Measurements from ENCODE around the gene PALLD. TPM values are rescaled to one million over a fixed set of nuclear protein-coding genes. Genes with fewer than 3 reads are reported as not detected.

The PALLD gene
- total RNA-seq, 1 experiment from 2014 or later = 18.3 TPM

DNA sequence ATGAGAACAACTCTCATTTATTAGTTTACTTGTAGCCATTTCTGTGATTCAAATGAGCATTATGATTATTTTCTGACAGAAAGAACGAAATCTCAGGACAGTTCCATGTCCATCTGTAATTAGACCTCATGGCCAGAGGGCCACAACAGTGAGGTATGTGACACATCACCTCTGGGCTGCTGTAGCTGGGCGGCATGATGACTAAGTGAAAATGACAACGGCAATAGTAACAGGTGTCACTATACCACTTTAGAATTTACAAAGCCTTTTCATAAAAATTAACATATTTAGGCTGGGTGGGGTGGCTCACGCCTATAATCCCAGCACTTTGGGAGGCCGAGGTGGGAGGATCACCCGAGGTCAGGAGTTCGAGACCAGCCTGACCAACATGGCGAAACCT lies 260.6 kb downstream of the PALLD start:
- H4K20me1 ChIP-seq (ENCODE audit: control insufficient read depth, insufficient read depth, insufficient read length) = no peaks in the 10 kb centered on the region
- no peaks in the 10 kb centered on the region for H3K36me3 Mint-ChIP-seq (ENCODE audit: insufficient read depth in 1 of 3, low read depth in 3 of 3)
- H2BK20ac ChIP-seq (ENCODE audit: low read depth, low read length, poor library complexity, severe bottlenecking) = no peak overlapping the region
- no peak overlapping the region for H3K27ac ChIP-seq (ENCODE audit: insufficient read length, low read depth, low read length)
- no peaks in the 10 kb centered on the region for H3K4me1 ChIP-seq (ENCODE audit: insufficient read depth, low read length)
- no peak overlapping the region for H3K23ac ChIP-seq (ENCODE audit: insufficient read length, low read depth, low read length)
- no peaks in the 10 kb centered on the region for H3K23me2 ChIP-seq (ENCODE audit: insufficient read length, low read depth, low read length, poor library complexity, severe bottlenecking)
- H2AFZ ChIP-seq (ENCODE audit: low read length) = no peak overlapping the region
- DNase-seq = no peak
- no peak overlapping the region for H2BK12ac ChIP-seq (ENCODE audit: insufficient read length, low read depth, low read length)
- no peaks in the 10 kb centered on the region for H3K9me3 ChIP-seq (ENCODE audit: control insufficient read depth, low read depth, low read length)
- no peaks in the 10 kb centered on the region for H3K79me2 ChIP-seq (ENCODE audit: insufficient read depth, low read length)
- no peak overlapping the region for H3K27ac Mint-ChIP-seq
- H3K56ac ChIP-seq (ENCODE audit: insufficient read length, low read depth, low read length) = no peak overlapping the region
- H3K4ac ChIP-seq (ENCODE audit: low read depth, low read length) = no peak overlapping the region
- H4K91ac ChIP-seq (ENCODE audit: insufficient read length, low read depth, low read length) = no peak overlapping the region
- H3K18ac ChIP-seq (ENCODE audit: insufficient read length, low read depth, low read length) = no peak overlapping the region
- no peak overlapping the region for H3T11ph ChIP-seq (ENCODE audit: low read length)
- no peak overlapping the region for H3K4me3 Mint-ChIP-seq
- H2BK5ac ChIP-seq (ENCODE audit: insufficient read length, low read length) = no peak overlapping the region
- H3K27me3 Mint-ChIP-seq (ENCODE audit: low read depth) = no peaks in the 10 kb centered on the region; the same call in 1 of the 2 replicates
- no peaks in the 10 kb centered on the region for H3K4me1 Mint-ChIP-seq
- no peaks in the 10 kb centered on the region for H3K27me3 ChIP-seq (ENCODE audit: insufficient read depth, low read length)
- no peak overlapping the region for H2BK15ac ChIP-seq (ENCODE audit: low read depth, low read length)
- H3K79me1 ChIP-seq (ENCODE audit: insufficient read depth, low read depth, low read length, poor library complexity, severe bottlenecking) = no peaks in the 10 kb centered on the region
- no peak overlapping the region for H3K9ac ChIP-seq (ENCODE audit: extremely low read depth, insufficient read length, low read length)
- TF ChIP-seq, protein P1, sequence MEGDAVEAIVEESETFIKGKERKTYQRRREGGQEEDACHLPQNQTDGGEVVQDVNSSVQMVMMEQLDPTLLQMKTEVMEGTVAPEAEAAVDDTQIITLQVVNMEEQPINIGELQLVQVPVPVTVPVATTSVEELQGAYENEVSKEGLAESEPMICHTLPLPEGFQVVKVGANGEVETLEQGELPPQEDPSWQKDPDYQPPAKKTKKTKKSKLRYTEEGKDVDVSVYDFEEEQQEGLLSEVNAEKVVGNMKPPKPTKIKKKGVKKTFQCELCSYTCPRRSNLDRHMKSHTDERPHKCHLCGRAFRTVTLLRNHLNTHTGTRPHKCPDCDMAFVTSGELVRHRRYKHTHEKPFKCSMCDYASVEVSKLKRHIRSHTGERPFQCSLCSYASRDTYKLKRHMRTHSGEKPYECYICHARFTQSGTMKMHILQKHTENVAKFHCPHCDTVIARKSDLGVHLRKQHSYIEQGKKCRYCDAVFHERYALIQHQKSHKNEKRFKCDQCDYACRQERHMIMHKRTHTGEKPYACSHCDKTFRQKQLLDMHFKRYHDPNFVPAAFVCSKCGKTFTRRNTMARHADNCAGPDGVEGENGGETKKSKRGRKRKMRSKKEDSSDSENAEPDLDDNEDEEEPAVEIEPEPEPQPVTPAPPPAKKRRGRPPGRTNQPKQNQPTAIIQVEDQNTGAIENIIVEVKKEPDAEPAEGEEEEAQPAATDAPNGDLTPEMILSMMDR (conservative IDR thresholded peaks at IDR 0.05) = no peak
- H2AK5ac ChIP-seq (ENCODE audit: insufficient read length, low read length) = no peak overlapping the region
- no CpG with 5 or more reads among the region's 8 CpGs for WGBS (ENCODE audit: extremely low coverage, insufficient read length, low lambda C conversion rate)
- H4K8ac ChIP-seq (replicated peaks; ENCODE audit: insufficient read length, low read depth, low read length) = no peak overlapping the region
- H4K5ac ChIP-seq (ENCODE audit: insufficient read length, low read depth, low read length) = no peak overlapping the region
- no peaks in the 10 kb centered on the region; a peak in 1 of 5 replicates for H3K9me3 Mint-ChIP-seq
- H3K14ac ChIP-seq (ENCODE audit: insufficient read depth, low read length) = no peak overlapping the region
- no peak overlapping the region for H2BK120ac ChIP-seq (ENCODE audit: low read depth, low read length, poor library complexity, severe bottlenecking)
- no peak overlapping the region for H3K4me2 ChIP-seq (ENCODE audit: insufficient read depth, insufficient read length, low read length)

Data from H9 (cell line).